ENCODE data around the gene RPS15A. TPM values are rescaled to one million over a fixed set of nuclear protein-coding genes. Genes with fewer than 3 reads are reported as not detected.
A peak's percentile ranks its signal among the peaks of the same experiment; 100 is the strongest.

RPS15A gene
- total RNA-seq, 5 donors from 2014 or later (not counting 1 experiment from before 2014, with no cell fraction given) = 2,862 to 3,462 (median 2,982) TPM

DNA sequence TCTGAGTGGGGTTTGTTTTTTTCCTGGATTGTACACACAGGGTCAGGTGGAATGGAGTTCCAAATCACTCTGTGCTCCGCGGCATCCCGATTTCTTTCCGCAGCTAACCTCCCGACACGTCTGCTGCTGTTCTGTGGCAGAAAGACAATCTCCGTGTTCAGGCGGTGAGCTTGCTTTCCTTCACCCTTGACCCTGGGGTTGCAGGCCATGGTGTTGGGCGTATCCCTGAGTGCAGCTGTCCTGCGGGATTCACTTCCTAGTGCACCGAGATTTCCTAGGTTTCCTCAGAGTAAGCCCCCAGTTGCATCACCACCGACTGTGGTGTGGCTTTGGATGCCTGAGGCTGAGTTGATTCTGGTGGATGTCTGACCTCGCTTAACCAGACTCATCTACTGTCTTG lies 19.0 kb upstream of the RPS15A start:
- H3K9me3 Mint-ChIP-seq = no peaks in the 10 kb centered on the region
- H3K9me3 ChIP-seq = no peaks in the 10 kb centered on the region
- H3K36me3 Mint-ChIP-seq = peaks cover 48% of the 10 kb centered on the region
- no peak for ATAC-seq (replicated peaks in 1 of 4)
- peaks cover 2% of the 10 kb centered on the region in 2 experiments for H3K4me1 ChIP-seq (ENCODE audit: control insufficient read depth in 1 of 2, extremely low read depth in 1 of 2, insufficient read depth in 2 of 2, low read length in 2 of 2)
- no peaks in the 10 kb centered on the region for H3K27me3 ChIP-seq (replicated peaks in 1 of 2; ENCODE audit: control insufficient read depth in 2 of 2, extremely low read depth in 1 of 2, insufficient read depth in 2 of 2, low read length in 1 of 2)
- peaks cover 11 to 19% (median 18%) of the 10 kb centered on the region in 3 donors for H3K4me1 Mint-ChIP-seq
- no peak for DNase-seq
- no peaks in the 10 kb centered on the region for H3K27me3 Mint-ChIP-seq
- CTCF ChIA-PET = no interaction called here
- peaks cover 10 to 44% of the 10 kb centered on the region in 2 donors for H3K36me3 ChIP-seq (ENCODE audit: control insufficient read depth in 2 of 2, extremely low read depth in 1 of 2, insufficient read depth in 1 of 2, low read length in 1 of 2)
- no peak overlapping the region for H3K4me3 Mint-ChIP-seq
- no peak overlapping the region for H3K4me3 ChIP-seq (ENCODE audit: control insufficient read depth in 1 of 2, extremely low read depth in 1 of 2, low read length in 1 of 2)
- no peak overlapping the region for H3K27ac ChIP-seq (ENCODE audit: low read length)
- no peak overlapping the region for H3K27ac Mint-ChIP-seq
- POLR2A ChIA-PET = no interaction called here
- WGBS (ENCODE audit: insufficient coverage) = 99% methylated on average over 10 of the region's 13 CpGs

DNA sequence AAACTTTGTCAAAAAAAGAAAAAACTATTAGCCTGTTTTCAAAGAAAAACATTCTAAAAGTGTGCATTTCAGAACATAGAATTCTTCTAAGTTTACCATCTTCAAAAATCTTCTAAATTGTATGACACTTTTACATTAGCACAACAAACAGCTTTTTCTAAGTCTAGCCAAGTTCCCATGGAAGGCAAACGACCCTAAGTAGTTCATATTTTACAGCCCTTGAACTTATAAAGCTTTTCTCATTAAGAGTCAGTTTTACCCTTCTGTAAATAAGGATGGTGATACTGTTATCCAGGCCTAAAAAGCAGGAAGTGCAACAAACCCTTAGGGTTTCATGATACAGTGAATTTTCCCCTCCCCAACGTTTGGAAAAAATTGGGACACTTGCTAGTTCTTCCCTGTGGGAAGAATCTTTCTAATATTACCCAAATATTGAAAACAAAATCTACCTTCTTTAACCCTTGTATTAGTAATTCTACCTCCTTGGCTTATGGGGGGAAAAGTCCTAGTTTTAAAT lies 15.2 kb upstream of the RPS15A start:
- CTCF ChIA-PET = interaction anchor here in 1 of 2 donors (0.5 to 0.7 kb wide), 2 partner anchors 10 to 15 kb away, joined by 4 read pairs; partner anchors contain the start of gene RPS15A
- H3K27ac ChIP-seq (ENCODE audit: low read length) = peak overlapping the region; percentile 37
- H3K4me3 ChIP-seq (ENCODE audit: control insufficient read depth in 1 of 2, extremely low read depth in 1 of 2, low read length in 1 of 2) = no peak overlapping the region
- Mint-ChIP-seq H3K4me1 (peaks cover 39 to 47% (median 45%) of the 10 kb centered on the region in 3 donors), H3K4me3 (no peak overlapping the region), H3K27me3 (no peaks in the 10 kb centered on the region), H3K36me3 (peaks cover 24% of the 10 kb centered on the region), H3K27ac (peak overlapping the region; percentile 87 to 91), H3K9me3 (no peaks in the 10 kb centered on the region)
- POLR2A ChIA-PET = interaction anchor here (0.7 to 1.0 kb wide), 2 partner anchors 17 to 77 kb away, joined by 4 to 11 read pairs; no protein-coding TSS in a partner anchor
- no CpG with 5 or more reads among the region's 2 CpGs for WGBS (ENCODE audit: insufficient coverage)
- no peaks in the 10 kb centered on the region for H3K9me3 ChIP-seq
- ATAC-seq (replicated peaks in 1 of 4) = no peak
- H3K4me1 ChIP-seq (ENCODE audit: control insufficient read depth in 1 of 2, extremely low read depth in 1 of 2, insufficient read depth in 2 of 2, low read length in 2 of 2) = peaks cover 10 to 25% of the 10 kb centered on the region in 2 experiments
- no peaks in the 10 kb centered on the region for H3K27me3 ChIP-seq (replicated peaks in 1 of 2; ENCODE audit: control insufficient read depth in 2 of 2, extremely low read depth in 1 of 2, insufficient read depth in 2 of 2, low read length in 1 of 2)
- H3K36me3 ChIP-seq (ENCODE audit: control insufficient read depth in 2 of 2, extremely low read depth in 1 of 2, insufficient read depth in 1 of 2, low read length in 1 of 2) = peaks cover 7 to 20% of the 10 kb centered on the region in 2 donors
- no peak for DNase-seq

GRCh38 chr16:18804540-18804939 lies 14.4 kb upstream of the RPS15A start:
- peaks cover 15 to 33% of the 10 kb centered on the region in 2 experiments for H3K4me1 ChIP-seq (ENCODE audit: control insufficient read depth in 1 of 2, extremely low read depth in 1 of 2, insufficient read depth in 2 of 2, low read length in 2 of 2)
- peak overlapping the region; percentile 37 for H3K27ac ChIP-seq (ENCODE audit: low read length)
- H3K9me3 Mint-ChIP-seq = no peaks in the 10 kb centered on the region
- ATAC-seq (replicated peaks in 1 of 4) (no peak), DNase-seq (no peak)
- H3K4me3 ChIP-seq (ENCODE audit: control insufficient read depth in 1 of 2, extremely low read depth in 1 of 2, low read length in 1 of 2) = no peak overlapping the region
- H3K36me3 Mint-ChIP-seq = peaks cover 21% of the 10 kb centered on the region
- ChIA-PET CTCF (interaction anchor here in 1 of 2 donors (1.4 to 3.4 kb wide), 2 partner anchors 13 to 16 kb away, joined by 3 to 20 read pairs; no protein-coding TSS in a partner anchor), POLR2A (interaction anchor here in 1 of 2 donors (0.7 kb wide), 1 partner anchor 78 kb away, joined by 11 read pairs; no protein-coding TSS in a partner anchor)
- peaks cover 46 to 55% (median 52%) of the 10 kb centered on the region in 3 donors for H3K4me1 Mint-ChIP-seq
- no peaks in the 10 kb centered on the region for H3K9me3 ChIP-seq
- no peaks in the 10 kb centered on the region for H3K27me3 Mint-ChIP-seq
- peaks cover 7 to 13% of the 10 kb centered on the region in 2 donors for H3K36me3 ChIP-seq (ENCODE audit: control insufficient read depth in 2 of 2, extremely low read depth in 1 of 2, insufficient read depth in 1 of 2, low read length in 1 of 2)
- H3K4me3 Mint-ChIP-seq = no peak overlapping the region
- no CpG with 5 or more reads among the region's 3 CpGs for WGBS (ENCODE audit: insufficient coverage)
- no peaks in the 10 kb centered on the region for H3K27me3 ChIP-seq (replicated peaks in 1 of 2; ENCODE audit: control insufficient read depth in 2 of 2, extremely low read depth in 1 of 2, insufficient read depth in 2 of 2, low read length in 1 of 2)
- peak overlapping the region; percentile 87 to 91 for H3K27ac Mint-ChIP-seq

DNA sequence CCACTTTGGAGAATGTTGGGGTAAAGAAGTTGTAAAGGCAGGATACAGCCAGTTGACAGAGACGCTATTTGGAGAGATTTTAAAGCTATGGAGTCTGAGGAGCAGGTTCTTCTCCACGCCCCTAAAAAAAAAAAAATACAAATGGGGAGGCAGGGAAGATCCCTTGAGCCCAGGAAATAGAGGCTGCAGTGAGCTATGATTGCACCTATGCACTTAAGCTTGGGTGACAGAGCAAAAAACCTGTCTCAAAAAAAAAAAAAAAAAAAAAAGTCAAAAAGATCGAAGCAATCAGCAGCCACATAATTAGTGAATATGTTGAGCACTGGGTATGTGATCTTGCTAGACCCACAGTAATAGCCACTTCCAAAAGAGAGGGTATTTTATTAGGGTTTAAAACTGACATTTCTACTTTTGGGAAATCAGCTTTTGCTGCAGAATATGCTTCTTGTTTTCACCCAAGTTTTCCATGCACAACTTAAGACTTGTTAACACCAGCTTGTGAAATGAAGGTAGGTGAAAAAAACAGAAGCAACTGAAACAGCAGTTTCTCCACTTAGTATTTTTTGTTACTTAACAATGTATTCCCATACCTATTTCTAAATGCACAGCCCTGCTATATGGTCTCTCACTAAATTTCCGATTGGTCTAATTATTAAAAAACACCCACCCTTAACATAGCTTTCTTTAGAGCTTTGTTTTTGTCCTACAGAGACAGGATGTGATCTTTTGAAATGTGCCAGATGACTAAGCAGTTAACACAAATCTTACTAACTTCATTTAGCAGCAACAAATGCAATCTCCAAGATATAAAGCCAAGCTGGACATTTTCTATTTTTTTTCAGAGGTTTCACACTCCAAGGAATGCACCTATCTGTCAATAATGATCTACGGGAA lies 13.7 kb upstream of the RPS15A start:
- no peak for DNase-seq
- H3K36me3 Mint-ChIP-seq = peaks cover 14% of the 10 kb centered on the region
- H3K4me3 Mint-ChIP-seq = peak overlapping the region; percentile 31 to 90 (median 46)
- 0% methylated on average over 1 of the region's 5 CpGs for WGBS (ENCODE audit: insufficient coverage)
- peak overlapping the region; percentile 87 to 91 for H3K27ac Mint-ChIP-seq
- Histone ChIP-seq H3K27me3 (replicated peaks in 1 of 2; ENCODE audit: control insufficient read depth in 2 of 2, extremely low read depth in 1 of 2, insufficient read depth in 2 of 2, low read length in 1 of 2) (no peaks in the 10 kb centered on the region), H3K4me1 (ENCODE audit: control insufficient read depth in 1 of 2, extremely low read depth in 1 of 2, insufficient read depth in 2 of 2, low read length in 2 of 2) (peaks cover 18 to 37% of the 10 kb centered on the region in 2 experiments), H3K36me3 (ENCODE audit: control insufficient read depth in 2 of 2, extremely low read depth in 1 of 2, insufficient read depth in 1 of 2, low read length in 1 of 2) (peaks cover under 1 to 5% of the 10 kb centered on the region in 2 donors), H3K4me3 (ENCODE audit: control insufficient read depth in 1 of 2, extremely low read depth in 1 of 2, low read length in 1 of 2) (no peak overlapping the region), H3K27ac (ENCODE audit: low read length) (peak overlapping the region; percentile 37), H3K9me3 (no peaks in the 10 kb centered on the region)
- ChIA-PET CTCF (interaction anchor here (0.5 to 3.4 kb wide), 6 partner anchors 9 to 261 kb away, joined by 3 to 20 read pairs (median 4); partner anchors contain the start of gene RPS15A (in 1 of the 2)), POLR2A (no interaction called here)
- H3K27me3 Mint-ChIP-seq = no peaks in the 10 kb centered on the region
- H3K4me1 Mint-ChIP-seq = peaks cover 53 to 61% (median 58%) of the 10 kb centered on the region in 3 donors
- no peak for ATAC-seq (replicated peaks in 1 of 4)
- H3K9me3 Mint-ChIP-seq = no peaks in the 10 kb centered on the region

DNA sequence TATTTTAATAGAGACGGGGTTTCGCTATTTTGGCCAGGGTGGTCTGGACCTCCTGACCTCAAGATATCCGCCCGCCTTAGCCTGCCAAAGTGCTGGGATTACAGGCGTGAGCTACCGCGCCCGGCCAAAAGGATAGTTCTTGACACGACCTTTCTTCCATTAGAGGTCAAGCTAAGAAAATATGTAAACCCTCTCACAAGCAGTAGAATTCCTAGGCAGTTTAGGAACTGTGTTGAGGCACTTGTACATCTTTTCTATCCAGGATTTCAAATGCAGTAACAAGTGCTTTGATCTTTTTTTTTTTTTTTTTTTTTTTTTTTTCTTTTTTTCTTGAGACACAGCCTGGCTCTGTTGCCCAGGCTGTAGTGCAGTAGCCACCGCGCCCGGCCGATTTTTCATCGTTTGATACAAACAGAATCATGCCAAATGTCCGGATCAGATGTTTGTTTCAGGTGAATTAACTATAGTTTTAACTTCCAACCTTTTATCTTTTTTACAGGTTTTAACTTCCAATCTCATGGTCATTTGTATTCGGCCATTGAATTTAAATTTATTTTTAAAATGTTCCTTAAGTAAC lies 12.7 kb upstream of the RPS15A start:
- 100% methylated on average over 2 of the region's 16 CpGs for WGBS (ENCODE audit: insufficient coverage)
- CTCF ChIA-PET = interaction anchor here in 1 of 2 donors (1.1 to 3.4 kb wide), 2 partner anchors 14 to 142 kb away, joined by 9 to 20 read pairs; no protein-coding TSS in a partner anchor
- Histone ChIP-seq H3K36me3 (ENCODE audit: control insufficient read depth in 2 of 2, extremely low read depth in 1 of 2, insufficient read depth in 1 of 2, low read length in 1 of 2) (peaks cover 0 to under 1% of the 10 kb centered on the region in 2 donors), H3K27ac (ENCODE audit: low read length) (no peak overlapping the region), H3K9me3 (no peaks in the 10 kb centered on the region), H3K27me3 (replicated peaks in 1 of 2; ENCODE audit: control insufficient read depth in 2 of 2, extremely low read depth in 1 of 2, insufficient read depth in 2 of 2, low read length in 1 of 2) (no peaks in the 10 kb centered on the region), H3K4me1 (ENCODE audit: control insufficient read depth in 1 of 2, extremely low read depth in 1 of 2, insufficient read depth in 2 of 2, low read length in 2 of 2) (peaks cover 18 to 38% of the 10 kb centered on the region in 2 experiments), H3K4me3 (ENCODE audit: control insufficient read depth in 1 of 2, extremely low read depth in 1 of 2, low read length in 1 of 2) (no peak overlapping the region)
- Mint-ChIP-seq H3K9me3 (no peaks in the 10 kb centered on the region), H3K36me3 (peaks cover 11% of the 10 kb centered on the region), H3K4me3 (peak overlapping the region; percentile 90 to 96 (median 91)), H3K4me1 (peaks cover 53 to 68% (median 66%) of the 10 kb centered on the region in 3 donors), H3K27ac (peak overlapping the region; percentile 87 to 93), H3K27me3 (no peaks in the 10 kb centered on the region)
- ATAC-seq (replicated peaks in 1 of 4) (no peak), DNase-seq (no peak)
- POLR2A ChIA-PET = interaction anchor here in 1 of 2 donors (0.6 kb wide), 1 partner anchor 29 kb away, joined by 4 read pairs; no protein-coding TSS in a partner anchor
